SK-N-MC (cell line): ENCODE measurements around the gene DNAH17.

ENCODE experiments used
- EZH2 ChIP-seq: fragments of 200-600 bp; sonication (generic); IDR thresholded peaks from one replicate; pipeline ENCODE4 v1.6.1; 2017; ENCODE audit warnings: antibody characterized with exemption
- POLR2AphosphoS5 ChIP-seq: IDR thresholded peaks from 2 replicates; pipeline ENCODE4 v1.6.1; 2012; ENCODE audit warnings: mild to moderate bottlenecking, low read depth, low read length, borderline replicate concordance

GRCh38 chr17:78506454-78507309 lies 70.5 kb downstream of the DNAH17 start:
- TF ChIP-seq POLR2AphosphoS5: no peak
- TF ChIP-seq EZH2: no peak
